ENCODE results near the gene NEUROD4. TPM values are rescaled to one million over a fixed set of nuclear protein-coding genes. Genes with fewer than 3 reads are reported as not detected.

NEUROD4 gene
- total RNA-seq, 1 donor from 2014 or later, result not detected

DNA sequence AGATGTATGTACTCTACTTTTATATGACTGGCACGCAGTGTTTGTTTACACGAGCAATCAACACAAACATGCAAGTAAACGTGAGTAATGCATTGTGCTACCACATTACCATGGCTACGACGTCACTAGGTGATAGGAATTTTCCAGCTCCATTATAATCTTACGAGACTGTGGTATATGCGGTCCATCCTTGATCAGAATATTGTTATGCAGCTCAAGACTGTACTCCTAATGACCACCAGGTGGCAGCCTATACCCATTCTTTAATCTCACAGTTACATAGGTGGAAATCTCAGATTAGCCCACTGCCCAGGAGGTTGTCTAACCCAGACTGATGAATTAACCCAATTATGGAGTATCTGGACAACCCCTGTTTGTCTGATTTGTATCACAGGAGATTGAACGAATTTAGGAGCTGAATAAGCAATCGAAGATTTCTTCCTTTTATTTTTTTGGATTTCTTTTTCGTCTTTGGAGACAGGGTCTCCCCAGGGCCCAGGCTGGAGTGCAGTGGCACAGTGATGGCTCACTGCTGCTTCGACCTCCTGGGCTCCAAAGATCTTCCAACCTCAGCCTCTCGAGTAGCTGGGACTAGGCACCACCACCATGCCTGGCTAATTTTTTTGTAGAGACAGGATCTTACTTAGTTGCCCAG is 26.5 kb upstream of the NEUROD4 start:
- no peaks in the 10 kb centered on the region for H3K27me3 ChIP-seq (ENCODE audit: control insufficient read depth, insufficient read depth, low read length)
- H3K36me3 ChIP-seq (ENCODE audit: control insufficient read depth, insufficient read depth, low read length), result no peaks in the 10 kb centered on the region
- DNase-seq (ENCODE audit: low read depth), result no peak
- TF ChIP-seq, protein P1, sequence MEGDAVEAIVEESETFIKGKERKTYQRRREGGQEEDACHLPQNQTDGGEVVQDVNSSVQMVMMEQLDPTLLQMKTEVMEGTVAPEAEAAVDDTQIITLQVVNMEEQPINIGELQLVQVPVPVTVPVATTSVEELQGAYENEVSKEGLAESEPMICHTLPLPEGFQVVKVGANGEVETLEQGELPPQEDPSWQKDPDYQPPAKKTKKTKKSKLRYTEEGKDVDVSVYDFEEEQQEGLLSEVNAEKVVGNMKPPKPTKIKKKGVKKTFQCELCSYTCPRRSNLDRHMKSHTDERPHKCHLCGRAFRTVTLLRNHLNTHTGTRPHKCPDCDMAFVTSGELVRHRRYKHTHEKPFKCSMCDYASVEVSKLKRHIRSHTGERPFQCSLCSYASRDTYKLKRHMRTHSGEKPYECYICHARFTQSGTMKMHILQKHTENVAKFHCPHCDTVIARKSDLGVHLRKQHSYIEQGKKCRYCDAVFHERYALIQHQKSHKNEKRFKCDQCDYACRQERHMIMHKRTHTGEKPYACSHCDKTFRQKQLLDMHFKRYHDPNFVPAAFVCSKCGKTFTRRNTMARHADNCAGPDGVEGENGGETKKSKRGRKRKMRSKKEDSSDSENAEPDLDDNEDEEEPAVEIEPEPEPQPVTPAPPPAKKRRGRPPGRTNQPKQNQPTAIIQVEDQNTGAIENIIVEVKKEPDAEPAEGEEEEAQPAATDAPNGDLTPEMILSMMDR (IDR thresholded peaks at IDR 0.05; ENCODE audit: insufficient read depth, low read length, poor library complexity, severe bottlenecking), result peak; percentile 77
- no peak overlapping the region for H3K4me3 ChIP-seq (ENCODE audit: low read depth, low read length)

DNA sequence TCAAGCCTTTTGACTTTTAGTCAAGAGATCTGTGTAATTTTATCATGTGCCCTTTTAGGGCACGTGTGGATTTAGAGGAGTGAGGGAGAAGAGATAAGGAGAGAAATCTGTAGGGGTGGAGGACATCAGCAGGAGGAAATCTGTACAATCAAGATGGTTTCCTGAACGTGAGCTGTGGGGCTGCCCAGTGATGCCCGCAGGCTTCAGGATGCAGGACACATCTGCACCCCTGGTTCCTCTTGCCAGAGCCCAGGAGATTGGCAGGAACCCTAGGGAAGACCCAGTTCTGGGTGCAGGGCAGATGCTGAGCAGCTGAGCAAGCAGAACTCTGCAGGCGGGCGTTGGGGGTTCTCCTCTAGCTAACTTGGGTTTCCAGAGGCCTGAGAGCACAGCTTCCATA is 23.6 kb upstream of the NEUROD4 start:
- no peaks in the 10 kb centered on the region for H3K27me3 ChIP-seq (ENCODE audit: control insufficient read depth, insufficient read depth, low read length)
- DNase-seq (ENCODE audit: low read depth), result no peak
- TF ChIP-seq, protein P1 (IDR thresholded peaks at IDR 0.05; ENCODE audit: insufficient read depth, low read length, poor library complexity, severe bottlenecking), result no peak
- no peak overlapping the region for H3K4me3 ChIP-seq (ENCODE audit: low read depth, low read length)
- H3K36me3 ChIP-seq (ENCODE audit: control insufficient read depth, insufficient read depth, low read length), result no peaks in the 10 kb centered on the region

DNA sequence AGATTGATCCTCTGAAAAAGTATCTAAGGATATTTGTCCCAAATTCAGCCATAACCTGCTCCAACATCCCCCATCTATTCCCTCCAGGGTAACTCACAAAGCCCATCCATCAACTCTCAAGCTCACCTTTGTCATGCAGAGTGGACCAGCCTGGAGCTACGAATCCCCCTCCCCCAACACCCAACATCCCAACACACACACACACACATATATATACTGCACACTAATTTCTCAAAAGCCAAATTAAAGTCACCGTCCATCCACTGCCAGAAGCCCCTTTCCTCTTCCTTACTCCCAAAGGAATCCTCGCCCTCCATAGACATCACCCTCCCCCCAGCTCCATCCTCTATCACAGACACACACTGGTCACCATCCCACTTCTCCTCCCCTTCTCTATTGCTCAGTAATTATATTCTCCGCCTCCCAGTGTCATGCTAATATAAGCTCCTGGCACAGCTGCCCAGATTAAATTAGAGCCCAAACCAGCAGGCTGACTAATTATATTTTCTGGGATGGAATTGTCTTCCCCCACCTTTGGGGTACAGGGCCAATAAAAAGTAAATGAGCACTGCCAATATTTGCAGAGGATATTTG is 21.7 kb upstream of the NEUROD4 start:
- DNase-seq (ENCODE audit: low read depth), result no peak
- Histone ChIP-seq H3K36me3 (ENCODE audit: control insufficient read depth, insufficient read depth, low read length) (no peaks in the 10 kb centered on the region), H3K4me3 (ENCODE audit: low read depth, low read length) (no peak overlapping the region), H3K27me3 (ENCODE audit: control insufficient read depth, insufficient read depth, low read length) (no peaks in the 10 kb centered on the region)
- TF ChIP-seq, protein P1 (IDR thresholded peaks at IDR 0.05; ENCODE audit: insufficient read depth, low read length, poor library complexity, severe bottlenecking), result no peak

DNA sequence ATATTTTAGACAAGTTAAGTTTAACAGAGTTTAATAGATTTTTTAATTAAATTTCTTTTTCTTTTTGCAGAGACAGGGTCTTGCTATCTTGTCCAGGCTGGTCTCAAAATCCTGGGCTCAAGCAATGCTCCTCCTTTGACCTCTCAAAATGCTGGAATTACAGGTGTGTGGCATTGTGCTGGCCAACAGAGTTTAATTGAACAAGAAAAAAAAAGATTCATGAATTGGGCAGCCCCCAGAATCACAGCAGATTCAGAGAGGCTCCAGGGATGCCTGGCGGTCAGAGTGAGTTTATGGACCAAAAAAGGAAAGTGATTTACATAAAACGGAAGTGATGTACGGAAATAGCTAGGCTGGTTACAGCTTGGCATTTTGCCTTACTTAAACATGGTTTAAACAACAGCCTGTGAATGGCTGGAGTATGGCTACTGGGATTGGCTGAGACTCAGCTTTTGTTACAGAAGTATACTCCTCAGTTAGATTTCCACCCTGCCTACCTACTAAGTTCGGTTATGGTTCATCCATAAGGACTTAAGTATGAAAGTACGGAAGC is 20.7 kb upstream of the NEUROD4 start:
- DNase-seq (ENCODE audit: low read depth), result no peak
- TF ChIP-seq, protein P1 (IDR thresholded peaks at IDR 0.05; ENCODE audit: insufficient read depth, low read length, poor library complexity, severe bottlenecking), result no peak
- no peaks in the 10 kb centered on the region for H3K27me3 ChIP-seq (ENCODE audit: control insufficient read depth, insufficient read depth, low read length)
- no peaks in the 10 kb centered on the region for H3K36me3 ChIP-seq (ENCODE audit: control insufficient read depth, insufficient read depth, low read length)
- no peak overlapping the region for H3K4me3 ChIP-seq (ENCODE audit: low read depth, low read length)

DNA sequence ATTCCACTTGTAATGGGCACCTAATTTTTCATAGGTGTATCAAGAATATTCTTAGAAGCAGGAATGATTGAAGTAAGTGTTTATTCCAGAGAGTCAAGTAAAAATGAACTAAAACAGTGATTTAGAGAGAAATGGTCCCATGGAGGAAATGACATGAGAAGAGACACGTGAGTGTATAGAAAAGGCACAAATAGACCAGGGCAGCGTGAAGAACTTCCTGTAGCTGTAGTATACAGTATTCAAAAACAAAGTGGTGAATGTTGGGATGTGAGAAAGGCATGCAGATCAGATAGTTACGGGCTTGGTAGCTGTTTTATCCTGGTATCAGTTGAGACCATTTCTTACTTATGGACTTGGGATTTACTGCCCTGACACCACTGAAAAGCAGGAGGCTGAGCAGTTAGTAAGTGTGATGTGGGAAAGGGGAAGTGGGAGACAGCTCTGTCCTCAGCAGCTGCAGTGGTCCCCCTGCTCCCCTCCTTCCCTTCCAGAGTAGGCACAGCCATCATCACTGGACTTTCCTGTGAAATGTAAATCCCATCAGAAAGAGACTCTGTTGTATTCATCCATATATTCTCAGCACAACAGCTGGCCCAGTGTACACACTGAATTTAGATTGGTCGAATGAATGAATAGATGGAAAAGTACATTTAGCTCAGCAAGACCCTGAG is 18.4 kb upstream of the NEUROD4 start:
- H3K36me3 ChIP-seq (ENCODE audit: control insufficient read depth, insufficient read depth, low read length), result no peaks in the 10 kb centered on the region
- TF ChIP-seq, protein P1 (IDR thresholded peaks at IDR 0.05; ENCODE audit: insufficient read depth, low read length, poor library complexity, severe bottlenecking), result no peak
- DNase-seq (ENCODE audit: low read depth), result no peak
- no peak overlapping the region for H3K4me3 ChIP-seq (ENCODE audit: low read depth, low read length)
- no peaks in the 10 kb centered on the region for H3K27me3 ChIP-seq (ENCODE audit: control insufficient read depth, insufficient read depth, low read length)
